Measurements from ENCODE around the gene RBPMS2.

- no peak for TF ChIP-seq POLR2A (IDR thresholded peaks at IDR 0.05)
- no peak for TF ChIP-seq CTCF (IDR thresholded peaks at IDR 0.05)
- no peak for TF ChIP-seq EP300 (IDR thresholded peaks at IDR 0.05)
Measured at GRCh38 chr15:64699751-64700388, 75.5 kb downstream of the RBPMS2 start.
